RPMI7951 (cell line): Measurements from ENCODE around the gene APOA4. TPM values are rescaled to one million over a fixed set of nuclear protein-coding genes. Genes with fewer than 3 reads are reported as not detected.

ENCODE experiments used
- DNase-seq: peaks from one replicate; pipeline ENCODE4 v3.0.0-alpha.2; 2012; ENCODE audit warnings: low read depth
- total RNA-seq: library from RNA; depleted of rRNA; stranded (reverse); fragments of >200 nt; shearing (Covaris generic); gene quantifications from 2 replicates; pipeline ENCODE4 v1.2.3, GENCODE V29; 2014; rRNA removed

Gene APOA4
- total RNA-seq, 1 experiment from 2014 or later = not detected

DNA sequence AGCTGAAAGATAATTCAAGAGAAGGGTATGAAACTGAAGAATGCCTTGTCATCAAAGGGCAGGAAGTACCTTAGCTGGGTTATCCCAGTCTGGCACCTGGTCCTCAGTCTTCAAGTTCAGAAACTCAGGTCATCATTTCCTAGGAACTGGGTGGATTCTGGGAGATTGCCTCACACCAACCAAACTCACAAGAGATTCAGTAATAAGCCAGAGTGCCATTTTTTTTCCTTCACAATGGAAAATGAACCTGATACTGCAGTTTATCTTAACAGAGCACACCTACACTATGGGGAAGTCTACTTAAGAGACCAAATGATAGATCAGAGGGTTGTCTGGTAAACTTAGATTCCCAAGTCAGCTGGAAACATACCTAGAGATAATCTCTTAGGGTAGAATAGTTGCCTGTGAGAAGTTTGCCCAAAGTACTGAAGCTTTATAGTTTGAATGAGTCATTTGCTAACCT, 46.6 kb downstream of the APOA4 start:
- DNase-seq = no peak

DNA sequence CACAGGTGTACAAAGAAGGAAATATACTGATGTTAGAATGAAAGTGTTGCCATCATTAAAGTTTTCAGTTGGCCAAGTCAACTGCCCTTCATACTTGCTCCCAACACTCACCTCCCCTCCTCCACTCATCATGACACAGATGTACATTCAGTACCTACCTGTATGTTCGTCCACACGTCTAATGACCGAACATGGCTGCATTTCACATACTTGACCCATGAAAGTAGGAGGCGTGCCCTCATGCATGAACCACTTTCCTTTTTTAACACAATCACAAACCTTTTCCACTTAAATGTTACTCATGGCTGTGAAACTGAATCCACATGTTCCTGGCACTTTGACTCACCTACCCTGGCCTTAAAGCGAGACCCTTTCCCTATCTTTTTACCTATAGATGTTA, 47.1 kb downstream of the APOA4 start:
- DNase-seq = no peak

DNA sequence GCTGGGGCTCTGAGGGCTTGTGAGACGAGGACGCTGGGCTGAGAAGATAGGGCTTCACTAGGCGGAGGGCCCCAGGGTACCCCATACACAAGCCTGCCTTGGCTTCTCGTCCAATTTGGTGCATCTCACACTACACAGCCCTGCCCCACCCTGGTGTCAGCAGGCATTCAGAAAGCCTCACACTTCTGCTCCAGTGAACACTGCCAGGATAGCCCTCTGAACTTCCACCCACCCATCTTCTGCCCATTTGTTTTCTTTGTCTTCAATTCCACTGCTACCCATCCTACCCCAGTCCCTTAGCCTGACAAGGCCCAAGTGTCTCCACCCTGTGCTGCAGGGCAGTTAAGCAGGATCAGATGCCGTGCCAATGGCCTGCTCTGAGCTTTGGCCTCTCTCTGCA, 48.4 kb downstream of the APOA4 start:
- no peak for DNase-seq

DNA sequence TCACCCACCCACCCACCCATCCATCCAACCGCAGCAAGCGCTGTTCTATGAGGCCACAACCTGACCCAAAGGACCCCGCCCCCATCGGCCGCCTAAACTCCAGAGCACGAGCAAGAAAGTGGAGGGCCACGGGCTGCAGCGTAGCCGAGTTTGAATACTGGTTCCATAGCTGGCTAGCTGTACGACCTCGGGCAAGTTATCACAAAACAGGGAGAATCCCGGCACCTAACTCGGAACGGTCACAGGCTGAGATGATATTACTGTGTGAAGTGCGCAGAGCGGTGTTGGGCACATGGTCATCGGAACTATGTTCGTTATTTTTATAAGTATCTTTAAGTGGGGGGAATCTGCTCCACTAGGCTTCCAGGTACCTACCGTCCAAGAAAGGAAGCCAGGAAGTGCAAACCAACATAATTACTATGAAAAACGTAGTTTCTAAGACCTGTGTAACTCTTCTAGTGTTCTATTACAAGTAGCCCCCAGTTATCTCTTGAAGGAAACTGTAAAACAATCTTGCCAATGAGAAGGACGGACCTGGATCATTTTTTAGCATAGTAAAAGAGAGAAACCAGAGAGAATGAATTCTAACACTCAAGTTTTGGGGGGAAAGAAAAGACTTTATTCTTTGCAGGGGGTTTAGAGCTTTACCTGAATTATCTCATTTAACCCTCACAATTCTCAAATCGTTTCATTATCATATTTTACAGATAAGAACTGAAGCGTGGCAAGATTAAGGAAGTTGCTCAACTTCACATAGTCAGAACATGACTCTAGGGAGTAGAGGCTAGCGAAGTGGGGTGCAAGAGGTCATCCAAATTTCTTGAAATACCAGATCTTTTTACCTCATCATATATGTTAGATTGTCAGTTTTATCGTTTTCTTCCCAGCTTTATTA, 49.7 kb downstream of the APOA4 start:
- DNase-seq = no peak

DNA sequence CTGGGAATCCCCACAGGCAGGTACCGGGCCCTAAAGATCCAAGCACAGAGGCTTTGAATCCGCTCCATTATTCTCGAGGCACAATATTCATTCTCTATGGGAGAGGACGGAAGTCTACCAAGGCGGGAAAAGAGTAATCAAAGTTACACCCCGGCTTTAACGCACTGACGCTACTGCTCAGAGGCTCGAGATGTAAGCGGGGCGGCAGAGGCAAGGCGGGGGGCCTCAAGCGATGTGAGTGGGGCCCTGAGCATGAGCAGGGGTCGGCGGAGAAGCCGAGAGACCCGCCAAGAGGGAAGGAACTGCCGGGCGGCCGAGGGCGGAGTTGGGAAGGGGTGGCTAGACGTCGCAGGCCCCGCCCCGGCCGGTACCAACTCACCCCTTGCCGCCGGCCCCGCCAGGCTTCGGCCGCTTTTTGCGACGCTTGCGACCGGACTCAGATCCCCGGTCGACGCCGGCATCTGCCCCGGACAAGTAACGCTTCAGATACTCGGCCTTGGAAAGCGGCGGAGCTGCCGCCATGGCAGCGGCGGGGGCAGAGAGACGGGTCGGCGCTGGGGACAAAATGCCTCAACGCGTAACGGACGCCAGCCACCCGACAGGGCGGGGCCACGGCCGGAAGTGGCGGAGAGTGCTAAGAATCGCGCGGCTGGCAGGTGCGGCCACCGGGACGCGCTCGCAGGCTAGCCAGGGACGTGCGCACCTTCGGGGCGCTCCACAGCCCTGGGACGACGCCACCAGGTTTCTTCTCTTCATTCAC, 50.5 kb downstream of the APOA4 start, which contains the start of gene BUD13:
Gene BUD13 (minus strand): TSS at position 545 of the 760 bp plus-strand sequence. CDS start 23 bp downstream, at position 522.
- peak; percentile 83 for DNase-seq

DNA sequence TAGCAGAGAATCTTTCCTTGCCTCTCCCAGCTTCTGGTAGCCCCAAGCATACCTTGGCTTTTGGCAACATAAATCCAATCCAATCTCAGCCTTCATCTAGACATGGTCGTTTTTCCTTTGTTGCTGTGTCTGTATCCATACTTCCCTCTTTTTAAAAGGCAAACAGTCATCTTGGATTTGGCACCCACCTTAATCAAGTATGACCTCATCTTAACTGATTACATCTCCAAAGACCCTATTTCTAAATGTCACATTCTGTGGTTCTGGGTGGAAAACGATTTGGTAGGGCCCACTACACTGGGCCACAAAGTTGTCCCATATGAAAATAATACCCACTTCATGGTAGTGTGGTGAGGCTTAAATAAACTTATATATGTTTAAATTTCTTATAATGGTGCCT, 51.2 kb downstream of the APOA4 start:
- DNase-seq = no peak

Other genes with a start within 250 kb of the APOA4 start
- gene BUD13, start 50.3 kb downstream of the APOA4 start, total RNA-seq = 19.5 and 23.2 TPM in 2 replicates
- gene ZPR1, start 35.3 kb downstream of the APOA4 start, total RNA-seq = 61.7 and 63.3 TPM in 2 replicates
- not detected in 2 replicates for gene APOA5, start 31.4 kb downstream of the APOA4 start, total RNA-seq
- not detected in 2 replicates for gene APOC3, start 6.6 kb upstream of the APOA4 start, total RNA-seq
- 0.48 TPM in 1 of 2 replicates, not detected in the other for gene APOA1, start 14.3 kb upstream of the APOA4 start, total RNA-seq